ENCODE data around the gene KIT.
A peak's percentile ranks its signal among the peaks of the same experiment; 100 is the strongest.

The KIT gene

GRCh38 chr4:54661169-54661568 is 3.4 kb downstream of the KIT start:
- peak; percentile 86 for DNase-seq

DNA sequence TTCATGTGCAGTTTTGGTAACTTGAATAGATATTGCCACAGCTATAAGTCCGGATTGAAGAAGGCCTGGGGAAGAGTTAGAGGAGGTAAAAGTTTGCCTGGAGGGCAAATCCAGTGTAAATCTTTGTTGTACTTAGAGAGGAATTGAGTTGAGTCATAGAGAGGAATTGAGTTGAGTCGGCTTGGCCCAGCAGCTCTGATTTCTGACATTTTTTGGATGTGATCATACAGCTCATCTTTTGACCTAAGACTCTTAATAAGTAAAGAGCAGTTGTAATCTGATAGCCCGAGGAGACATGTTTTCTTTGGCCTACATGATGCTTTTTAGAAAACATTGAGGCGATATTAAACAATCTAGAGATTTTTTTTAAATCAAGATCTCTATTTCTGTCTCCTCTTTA is 3.9 kb downstream of the KIT start:
- peak; percentile 99 for DNase-seq

DNA sequence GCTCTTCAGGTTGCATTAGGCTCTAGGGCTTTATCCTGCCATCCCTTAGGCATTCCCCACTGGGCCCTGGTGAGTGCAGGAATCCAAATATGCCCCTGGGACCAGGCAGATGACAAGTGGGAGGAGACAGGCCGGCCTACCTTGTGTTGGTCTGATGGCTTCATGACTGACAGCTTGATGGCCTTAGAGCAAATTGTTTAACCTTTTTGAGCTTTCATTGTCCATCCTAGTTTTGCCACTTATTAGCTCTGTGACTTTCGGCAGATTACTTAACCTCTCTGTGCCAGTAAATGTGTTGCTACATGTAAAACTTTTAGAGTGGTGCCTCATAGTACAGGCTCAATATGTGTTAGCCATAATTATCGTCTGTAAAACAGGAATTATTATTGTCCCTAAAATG is 4.4 kb downstream of the KIT start:
- no peak for DNase-seq

- peak; percentile 38 for DNase-seq
These were observed 5.3 kb downstream of the KIT start for GRCh38 chr4:54662901-54663585.

DNA sequence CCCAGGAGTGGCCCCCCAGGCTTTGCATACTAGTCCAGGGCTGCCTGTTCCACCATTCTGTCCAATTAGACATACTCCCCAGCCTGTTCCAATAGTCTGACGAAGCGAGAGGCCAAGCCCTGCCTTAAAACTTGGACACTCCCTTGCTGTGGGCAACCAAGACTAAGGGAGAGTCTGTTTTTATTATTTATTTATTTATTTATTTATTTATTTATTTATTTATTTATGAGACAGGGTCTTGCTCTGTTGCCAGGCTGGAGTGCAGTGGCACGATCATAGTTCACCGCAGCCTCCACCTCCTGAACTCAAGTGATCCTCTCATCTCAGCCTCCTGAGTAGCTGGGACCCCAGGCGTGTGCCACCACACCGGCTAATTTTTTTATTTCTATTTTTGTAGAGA is 6.6 kb downstream of the KIT start:
- DNase-seq: no peak

GRCh38 chr4:54668014-54668611 is 10.4 kb downstream of the KIT start:
- no peak for DNase-seq

DNA sequence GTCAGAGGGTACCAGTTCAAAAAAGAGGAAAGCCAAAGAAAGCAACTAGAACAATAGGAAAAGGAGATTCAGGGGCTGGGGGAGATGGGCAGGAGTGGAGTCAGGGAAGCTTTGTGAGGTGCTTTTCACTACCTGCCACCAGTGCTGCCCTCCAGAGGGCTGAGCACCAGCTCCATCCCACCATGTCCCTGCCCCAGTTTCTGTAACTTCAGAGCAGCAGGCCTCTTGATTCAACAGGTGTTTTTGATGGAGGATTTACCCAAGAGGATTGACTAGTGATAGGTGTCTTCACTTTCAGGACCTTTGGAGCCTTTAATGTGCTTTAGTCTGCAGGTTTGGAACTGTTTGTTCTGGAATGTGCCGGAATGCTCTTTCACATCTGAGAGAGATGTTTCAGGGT is 12.1 kb downstream of the KIT start:
- no peak for DNase-seq

GRCh38 chr4:54675721-54676461 is 18.1 kb downstream of the KIT start:
- no peak for DNase-seq

- no peak for DNase-seq
These were observed 18.9 kb downstream of the KIT start for GRCh38 chr4:54676658-54677057.

GRCh38 chr4:54677416-54677815 is 19.7 kb downstream of the KIT start:
- DNase-seq: no peak

GRCh38 chr4:54677853-54678650 is 20.3 kb downstream of the KIT start:
- DNase-seq: no peak

DNA sequence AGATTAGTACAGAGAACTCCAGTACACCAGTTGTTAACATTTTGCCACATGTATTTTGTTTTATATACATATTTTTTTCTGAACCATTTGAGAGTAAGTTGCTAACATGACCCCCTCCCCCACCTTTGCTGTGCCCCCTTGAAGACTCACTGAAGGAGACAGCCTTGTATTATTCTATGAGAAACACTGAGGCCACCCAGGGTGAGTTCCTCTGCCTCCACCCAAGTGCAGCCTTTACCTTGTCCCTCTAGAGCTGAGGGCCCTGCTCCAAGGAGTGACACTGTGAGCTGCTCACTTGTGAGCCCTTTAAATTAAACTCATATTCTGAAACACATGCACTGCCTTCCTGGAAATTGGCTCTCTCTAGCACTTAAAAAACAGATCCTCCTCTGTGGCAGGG is 21.1 kb downstream of the KIT start:
- no peak for DNase-seq

DNA sequence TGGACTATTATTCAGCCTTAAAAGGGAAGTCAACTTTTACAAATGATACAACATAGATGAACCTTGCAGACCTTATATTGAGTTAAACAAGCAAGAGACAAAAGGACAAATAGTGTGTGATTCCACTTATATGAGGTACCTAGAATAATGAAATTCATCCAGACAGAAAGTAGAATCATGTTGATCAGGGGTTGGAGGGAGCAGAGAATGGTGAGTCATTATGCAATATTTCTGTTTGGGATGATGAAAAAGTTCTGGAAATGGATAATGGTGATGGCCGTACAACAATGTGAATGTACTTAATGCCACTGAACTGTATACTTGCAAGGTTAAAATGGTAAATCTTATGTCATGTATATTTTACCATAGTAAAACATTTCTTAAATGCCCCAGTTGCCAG is 22.1 kb downstream of the KIT start:
- DNase-seq: no peak

DNA sequence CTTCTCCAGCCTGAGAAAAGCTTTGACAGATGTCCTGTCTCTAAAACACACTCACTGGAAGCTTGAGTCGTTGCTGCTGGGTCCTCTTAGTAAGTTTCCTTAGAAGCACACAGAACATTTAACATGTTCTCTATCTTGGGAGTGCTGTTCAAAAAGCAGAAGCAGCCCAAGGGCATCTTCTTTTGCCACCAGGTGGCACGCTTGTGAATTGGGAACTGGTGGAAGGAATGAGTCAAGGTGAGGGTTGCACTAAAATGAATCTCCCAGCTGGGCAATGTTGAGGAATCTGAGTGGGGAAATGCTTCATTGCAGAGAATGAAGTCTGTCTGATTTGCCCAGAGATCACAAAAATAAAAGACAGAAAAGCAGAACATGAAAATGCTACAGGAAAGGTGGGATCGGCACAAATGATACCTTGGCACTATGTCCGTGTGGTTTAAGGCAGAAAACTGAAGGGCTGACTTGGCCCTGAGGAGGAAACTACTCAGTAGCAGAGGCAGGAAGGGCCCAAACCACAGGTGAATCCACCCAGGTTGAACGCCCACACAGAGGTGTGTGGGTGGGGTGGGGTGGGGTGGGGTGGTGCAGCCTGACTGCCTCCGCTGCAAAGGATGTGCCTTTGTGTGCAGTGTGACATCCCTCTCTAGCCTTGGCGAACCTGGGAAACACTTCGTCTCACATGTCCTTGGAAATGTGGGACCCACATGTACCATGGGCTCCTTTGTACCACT is 26.0 kb downstream of the KIT start:
- peak; percentile 11 for DNase-seq

- no peak for DNase-seq
These were observed 28.1 kb downstream of the KIT start for GRCh38 chr4:54685810-54686209.

- DNase-seq: peak; percentile 93
These were observed 30.4 kb downstream of the KIT start for GRCh38 chr4:54687887-54688841.

GRCh38 chr4:54695337-54695736 is 37.6 kb downstream of the KIT start:
- no peak for DNase-seq

GRCh38 chr4:54695788-54696187 is 38.0 kb downstream of the KIT start:
- peak; percentile 11 for DNase-seq

- DNase-seq: no peak
These were observed 38.9 kb downstream of the KIT start for GRCh38 chr4:54696649-54697048.

- no peak for DNase-seq
These were observed 43.2 kb downstream of the KIT start for GRCh38 chr4:54700986-54701385.

- no peak for DNase-seq
These were observed 45.4 kb downstream of the KIT start for GRCh38 chr4:54703182-54703581.
